ENCODE data around the gene PTPRM. TPM values are rescaled to one million over a fixed set of nuclear protein-coding genes. Genes with fewer than 3 reads are reported as not detected.

Gene PTPRM
- total and polyA plus RNA-seq, 2 of the 8 experiments (the other 6 are each of a cell fraction or from before 2014, with no cell fraction given): 4.1 to 7.0 TPM

DNA sequence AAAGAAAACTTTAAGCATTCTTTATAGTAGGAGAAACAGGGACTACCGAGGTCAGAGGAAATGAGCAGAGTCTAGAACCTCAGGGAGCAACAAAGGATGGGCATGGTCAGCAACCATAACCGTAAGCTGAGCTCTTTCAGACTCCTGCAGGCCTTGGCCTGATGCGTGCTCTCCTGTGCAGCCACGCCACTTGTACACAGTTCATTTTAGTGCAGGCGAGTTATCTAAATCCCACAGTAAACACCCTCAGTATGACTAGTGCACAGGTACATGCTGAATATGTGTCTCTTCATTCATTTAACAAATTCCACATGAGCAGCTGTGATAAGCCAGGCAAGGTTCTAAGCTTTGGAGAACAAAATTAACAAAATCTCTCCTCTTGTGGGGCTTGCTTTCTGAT lies 640.9 kb downstream of the PTPRM start (continued):
- TF ChIP-seq HDAC6 (IDR thresholded peaks at IDR 0.05; ENCODE audit: low read depth, low read length): no peak
- TF ChIP-seq KDM4A (IDR thresholded peaks at IDR 0.05; ENCODE audit: low read depth, low read length, severe bottlenecking): no peak
